Activated T-helper 9 cell treated with anti-CD3 and anti-CD28 coated beads, Interleukin-2, amount 50 U/mL, for 16 hours (primary cell): ENCODE measurements around the gene MED8.
"Not testable (repeated sequence)": the region's sequence is repeated elsewhere in the genome, so short reads cannot be mapped to it uniquely, and the experiment has no call there.

ENCODE experiments used
- DNase-seq: peaks from one replicate; pipeline ENCODE4 v3.0.0-alpha.2; 2020; ENCODE audit warnings: low read depth

The MED8 gene

GRCh38 chr1:43421976-43422750, 32.6 kb upstream of the MED8 start:
- no peak for DNase-seq

- DNase-seq: no peak
These were observed 31.8 kb upstream of the MED8 start for GRCh38 chr1:43421396-43421795.

GRCh38 chr1:43420874-43421273, 31.3 kb upstream of the MED8 start:
- no peak for DNase-seq

- no peak for DNase-seq
These were observed 30.2 kb upstream of the MED8 start for GRCh38 chr1:43419627-43420425.

- no peak for DNase-seq
These were observed 29.3 kb upstream of the MED8 start for GRCh38 chr1:43418858-43419257.

- DNase-seq: no peak
These were observed 26.3 kb upstream of the MED8 start for GRCh38 chr1:43415901-43416300.

GRCh38 chr1:43414634-43415223, 25.1 kb upstream of the MED8 start:
- DNase-seq: peak; percentile 31

GRCh38 chr1:43413426-43413825, 23.8 kb upstream of the MED8 start:
- not testable (repeated sequence) for DNase-seq

- DNase-seq: no peak
These were observed 21.0 kb upstream of the MED8 start for GRCh38 chr1:43410571-43410970.

- no peak for DNase-seq
These were observed 16.3 kb upstream of the MED8 start for GRCh38 chr1:43405876-43406234.

- DNase-seq: no peak
These were observed 15.7 kb upstream of the MED8 start for GRCh38 chr1:43405219-43405875.

GRCh38 chr1:43404353-43404752, 14.8 kb upstream of the MED8 start:
- no peak for DNase-seq

GRCh38 chr1:43402089-43402865, 12.7 kb upstream of the MED8 start:
- no peak for DNase-seq

- DNase-seq: not testable (repeated sequence)
These were observed 10.8 kb upstream of the MED8 start for GRCh38 chr1:43400441-43400840.

GRCh38 chr1:43398227-43398626, 8.6 kb upstream of the MED8 start:
- no peak for DNase-seq

GRCh38 chr1:43396059-43396458, 6.5 kb upstream of the MED8 start:
- DNase-seq: no peak

- no peak for DNase-seq
These were observed 5.9 kb upstream of the MED8 start for GRCh38 chr1:43395523-43395922.

GRCh38 chr1:43392702-43393101, 3.1 kb upstream of the MED8 start:
- no peak for DNase-seq

- no peak for DNase-seq
These were observed 987 bp downstream of the MED8 start for GRCh38 chr1:43388613-43389012.

GRCh38 chr1:43387976-43388599, 1.5 kb downstream of the MED8 start:
- no peak for DNase-seq

- no peak for DNase-seq
These were observed 2.9 kb downstream of the MED8 start for GRCh38 chr1:43386676-43387075.
